Muscle layer of colon (tissue), 2 donors: ENCODE data around the gene ST6GALNAC5.

Source experiments
- H3K27ac ChIP-seq: one replicate; pipeline ENCODE4 v1.7.0; 2013; ENCODE audit warnings: low read depth, mild to moderate bottlenecking, low read length, moderate library complexity
- H3K27me3 ChIP-seq, 2 donors: one replicate each; pipeline ENCODE4 v1.7.0; 2013; ENCODE audit warnings: low read length in 2 of 2, mild to moderate bottlenecking in 2 of 2; ENCODE audit not compliant: insufficient read depth in 2 of 2, control insufficient read depth in 1 of 2
- H3K36me3 ChIP-seq: one replicate; pipeline ENCODE4 v1.7.0; 2013; ENCODE audit warnings: mild to moderate bottlenecking, low read length; ENCODE audit not compliant: insufficient read depth
- H3K4me1 ChIP-seq: one replicate; pipeline ENCODE4 v1.7.0; 2013; ENCODE audit warnings: mild to moderate bottlenecking, low read length; ENCODE audit not compliant: insufficient read depth
- H3K4me3 ChIP-seq, 2 donors: one replicate each; pipeline ENCODE4 v1.7.0; 2013; ENCODE audit warnings: low read length in 2 of 2, low read depth in 1 of 2, mild to moderate bottlenecking in 1 of 2, moderate library complexity in 1 of 2
- H3K9ac ChIP-seq: one replicate; pipeline ENCODE4 v1.7.0; 2013; ENCODE audit warnings: low read length
- H3K9me3 ChIP-seq: one replicate; pipeline ENCODE4 v1.7.0; 2013; ENCODE audit warnings: mild to moderate bottlenecking, low read length
- donor health status: abdominal sarcoma.
- donor health status: Adenocarcinoma of cecum.

Gene ST6GALNAC5

GRCh38 chr1:77060000-77060399 lies 192.7 kb downstream of the ST6GALNAC5 start:
- no peaks in the 10 kb centered on the region for H3K9me3 ChIP-seq
- no peaks in the 10 kb centered on the region for H3K36me3 ChIP-seq
- H3K4me1 ChIP-seq = no peaks in the 10 kb centered on the region

GRCh38 chr1:77061162-77061561 lies 193.9 kb downstream of the ST6GALNAC5 start:
- H3K27ac ChIP-seq = no peak overlapping the region
- H3K4me3 ChIP-seq = no peak overlapping the region
- no peak overlapping the region for H3K9ac ChIP-seq
- no peaks in the 10 kb centered on the region for H3K9me3 ChIP-seq
- H3K27me3 ChIP-seq = no peaks in the 10 kb centered on the region
- no peaks in the 10 kb centered on the region for H3K36me3 ChIP-seq
- H3K4me1 ChIP-seq = no peaks in the 10 kb centered on the region

More at GRCh38 chr1:77060000-77060399, 192.7 kb downstream of the ST6GALNAC5 start:
- Histone ChIP-seq H3K27me3 (no peaks in the 10 kb centered on the region), H3K9ac (no peak overlapping the region), H3K4me3 (no peak overlapping the region), H3K27ac (no peak overlapping the region)

GRCh38 chr1:77063118-77063517 lies 195.8 kb downstream of the ST6GALNAC5 start:
- Histone ChIP-seq H3K36me3 (no peaks in the 10 kb centered on the region), H3K4me1 (no peaks in the 10 kb centered on the region), H3K27ac (no peak overlapping the region), H3K9me3 (no peaks in the 10 kb centered on the region), H3K9ac (no peak overlapping the region), H3K27me3 (no peaks in the 10 kb centered on the region), H3K4me3 (no peak overlapping the region)

GRCh38 chr1:77064246-77064645 lies 197.0 kb downstream of the ST6GALNAC5 start:
- H3K4me1 ChIP-seq = no peaks in the 10 kb centered on the region

GRCh38 chr1:77065693-77066342 lies 198.5 kb downstream of the ST6GALNAC5 start:
- H3K27ac ChIP-seq = no peak overlapping the region

More at GRCh38 chr1:77064246-77064645, 197.0 kb downstream of the ST6GALNAC5 start:
- H3K9ac ChIP-seq = no peak overlapping the region
- no peaks in the 10 kb centered on the region for H3K27me3 ChIP-seq
- H3K4me3 ChIP-seq = no peak overlapping the region
- H3K36me3 ChIP-seq = no peaks in the 10 kb centered on the region
- no peaks in the 10 kb centered on the region for H3K9me3 ChIP-seq
- H3K27ac ChIP-seq = no peak overlapping the region

GRCh38 chr1:77068013-77068412 lies 200.7 kb downstream of the ST6GALNAC5 start:
- no peaks in the 10 kb centered on the region for H3K4me1 ChIP-seq

More at GRCh38 chr1:77065693-77066342, 198.5 kb downstream of the ST6GALNAC5 start:
- H3K9ac ChIP-seq = no peak overlapping the region
- H3K36me3 ChIP-seq = no peaks in the 10 kb centered on the region
- no peak overlapping the region for H3K4me3 ChIP-seq
- no peaks in the 10 kb centered on the region for H3K9me3 ChIP-seq
- no peaks in the 10 kb centered on the region for H3K27me3 ChIP-seq
- H3K4me1 ChIP-seq = no peaks in the 10 kb centered on the region

GRCh38 chr1:77076759-77077158 lies 209.5 kb downstream of the ST6GALNAC5 start:
- no peak overlapping the region for H3K9ac ChIP-seq
- H3K27me3 ChIP-seq = no peaks in the 10 kb centered on the region
- no peaks in the 10 kb centered on the region for H3K9me3 ChIP-seq
- H3K27ac ChIP-seq = no peak overlapping the region
- no peak overlapping the region for H3K4me3 ChIP-seq
- no peaks in the 10 kb centered on the region for H3K4me1 ChIP-seq
- no peaks in the 10 kb centered on the region for H3K36me3 ChIP-seq

More at GRCh38 chr1:77068013-77068412, 200.7 kb downstream of the ST6GALNAC5 start:
- H3K9me3 ChIP-seq = no peaks in the 10 kb centered on the region
- no peaks in the 10 kb centered on the region for H3K36me3 ChIP-seq
- H3K27ac ChIP-seq = no peak overlapping the region
- no peak overlapping the region for H3K4me3 ChIP-seq
- H3K9ac ChIP-seq = no peak overlapping the region
- no peaks in the 10 kb centered on the region for H3K27me3 ChIP-seq

GRCh38 chr1:77081834-77082233 lies 214.6 kb downstream of the ST6GALNAC5 start:
- Histone ChIP-seq H3K9ac (no peak overlapping the region), H3K27me3 (no peaks in the 10 kb centered on the region), H3K4me1 (no peaks in the 10 kb centered on the region), H3K27ac (no peak overlapping the region), H3K36me3 (no peaks in the 10 kb centered on the region), H3K4me3 (no peak overlapping the region), H3K9me3 (no peaks in the 10 kb centered on the region)

- Histone ChIP-seq H3K4me3 (no peak overlapping the region), H3K27me3 (no peaks in the 10 kb centered on the region), H3K4me1 (no peaks in the 10 kb centered on the region), H3K36me3 (no peaks in the 10 kb centered on the region), H3K9ac (no peak overlapping the region), H3K27ac (no peak overlapping the region), H3K9me3 (no peaks in the 10 kb centered on the region)
These were observed 217.2 kb downstream of the ST6GALNAC5 start for GRCh38 chr1:77084457-77084856.

- Histone ChIP-seq H3K4me3 (no peak overlapping the region), H3K9me3 (no peaks in the 10 kb centered on the region), H3K36me3 (no peaks in the 10 kb centered on the region), H3K9ac (no peak overlapping the region), H3K27ac (no peak overlapping the region), H3K4me1 (no peaks in the 10 kb centered on the region), H3K27me3 (no peaks in the 10 kb centered on the region)
These were observed 217.8 kb downstream of the ST6GALNAC5 start for GRCh38 chr1:77085109-77085508.

GRCh38 chr1:77089756-77090155 lies 222.5 kb downstream of the ST6GALNAC5 start:
- Histone ChIP-seq H3K27me3 (no peaks in the 10 kb centered on the region), H3K9ac (no peak overlapping the region)

GRCh38 chr1:77095236-77095635 lies 228.0 kb downstream of the ST6GALNAC5 start:
- Histone ChIP-seq H3K27ac (no peak overlapping the region), H3K9ac (no peak overlapping the region), H3K27me3 (no peaks in the 10 kb centered on the region), H3K9me3 (no peaks in the 10 kb centered on the region), H3K4me3 (no peak overlapping the region), H3K4me1 (no peaks in the 10 kb centered on the region), H3K36me3 (no peaks in the 10 kb centered on the region)

More at GRCh38 chr1:77089756-77090155, 222.5 kb downstream of the ST6GALNAC5 start:
- no peaks in the 10 kb centered on the region for H3K9me3 ChIP-seq
- no peaks in the 10 kb centered on the region for H3K4me1 ChIP-seq
- H3K36me3 ChIP-seq = no peaks in the 10 kb centered on the region
- no peak overlapping the region for H3K27ac ChIP-seq
- H3K4me3 ChIP-seq = no peak overlapping the region
